NCI-H510A (cell line): ENCODE results near the gene SLC13A2.

ENCODE experiments used
- DNase-seq: peaks from one replicate; lab custom pipeline; 2025; lab: John Stamatoyannopoulos, UW

SLC13A2 gene

GRCh38 chr17:28492352-28493310 lies 19.2 kb downstream of the SLC13A2 start:
- no peak for DNase-seq

- DNase-seq: no peak
These were observed 20.0 kb downstream of the SLC13A2 start for GRCh38 chr17:28493460-28493859.

GRCh38 chr17:28494445-28495188 lies 21.2 kb downstream of the SLC13A2 start:
- DNase-seq: peak; percentile 26

GRCh38 chr17:28495635-28496034 lies 22.2 kb downstream of the SLC13A2 start:
- DNase-seq: no peak

GRCh38 chr17:28497931-28498330 lies 24.5 kb downstream of the SLC13A2 start:
- DNase-seq: peak; percentile 69

GRCh38 chr17:28498652-28499363 lies 25.4 kb downstream of the SLC13A2 start:
- no peak for DNase-seq

- DNase-seq: peak; percentile 75
These were observed 25.9 kb downstream of the SLC13A2 start for GRCh38 chr17:28499364-28499664.

- no peak for DNase-seq
These were observed 26.4 kb downstream of the SLC13A2 start for GRCh38 chr17:28499684-28500357.

- no peak for DNase-seq
These were observed 27.4 kb downstream of the SLC13A2 start for GRCh38 chr17:28500712-28501379.

- DNase-seq: no peak
These were observed 28.2 kb downstream of the SLC13A2 start for GRCh38 chr17:28501421-28502284.

GRCh38 chr17:28503420-28503819 lies 30.0 kb downstream of the SLC13A2 start:
- no peak for DNase-seq

- DNase-seq: no peak
These were observed 32.7 kb downstream of the SLC13A2 start, which contains the start of gene FOXN1 for GRCh38 chr17:28505986-28506665. FOXN1 (plus strand) TSS chr17:28506348; CDS start chr17:28523970, 17,622 bp downstream.

GRCh38 chr17:28506763-28507487 lies 33.5 kb downstream of the SLC13A2 start:
- DNase-seq: no peak

- DNase-seq: no peak
These were observed 34.2 kb downstream of the SLC13A2 start for GRCh38 chr17:28507567-28508203.

GRCh38 chr17:28508211-28508724 lies 34.8 kb downstream of the SLC13A2 start:
- no peak for DNase-seq

GRCh38 chr17:28509789-28510188 lies 36.3 kb downstream of the SLC13A2 start:
- DNase-seq: no peak

GRCh38 chr17:28511858-28512461 lies 38.5 kb downstream of the SLC13A2 start:
- DNase-seq: no peak

- no peak for DNase-seq
These were observed 40.0 kb downstream of the SLC13A2 start for GRCh38 chr17:28513476-28513875.
